Measurements from ENCODE around the gene DOK4. TPM values are rescaled to one million over a fixed set of nuclear protein-coding genes. Genes with fewer than 3 reads are reported as not detected.

Gene DOK4
- total RNA-seq, 4 donors from 2014 or later, result 2.2 to 3.6 (median 2.9) TPM

DNA sequence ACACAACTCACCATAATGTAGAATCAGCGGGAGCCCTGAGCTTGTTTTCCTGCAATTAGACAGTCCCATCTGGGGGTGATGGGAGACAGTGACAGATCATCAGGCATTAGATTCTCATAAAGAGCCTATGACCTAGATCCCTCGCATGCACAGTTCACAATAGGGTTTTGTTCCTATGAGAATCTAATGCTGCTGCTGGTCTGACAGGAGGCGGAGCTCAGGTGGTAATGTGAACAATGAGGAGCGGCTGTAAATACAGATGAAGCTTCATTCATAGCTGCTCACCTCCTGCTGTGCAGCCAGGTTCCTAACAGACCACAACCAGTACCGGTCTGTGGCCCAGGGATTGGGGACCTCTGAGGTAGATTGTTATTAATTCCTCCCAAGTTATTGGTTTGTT is 2.9 kb upstream of the DOK4 start:
- Histone ChIP-seq H3K27ac (no peak overlapping the region), H3K27me3 (no peaks in the 10 kb centered on the region), H3K4me3 (no peak overlapping the region), H3K9me3 (no peaks in the 10 kb centered on the region), H3K36me3 (no peaks in the 10 kb centered on the region), H3K4me1 (peaks cover 5 to 11% of the 10 kb centered on the region in 2 donors)
- TF ChIP-seq CTCF (IDR thresholded peaks at IDR 0.05 in 4 of 5, conservative IDR thresholded peaks at IDR 0.05 in 1 of 5) (no peak), POLR2A (IDR thresholded peaks at IDR 0.05) (no peak)
- intact Hi-C loops (cut with DNase I; ENCODE audit: low total_unique reads), result no loop called here
- in situ Hi-C loops (cut with MboI; ENCODE audit: low sequenced_read_pairs in 4 of 4), result no loop called here
- ATAC-seq (no peak), DNase-seq (no peak)

DNA sequence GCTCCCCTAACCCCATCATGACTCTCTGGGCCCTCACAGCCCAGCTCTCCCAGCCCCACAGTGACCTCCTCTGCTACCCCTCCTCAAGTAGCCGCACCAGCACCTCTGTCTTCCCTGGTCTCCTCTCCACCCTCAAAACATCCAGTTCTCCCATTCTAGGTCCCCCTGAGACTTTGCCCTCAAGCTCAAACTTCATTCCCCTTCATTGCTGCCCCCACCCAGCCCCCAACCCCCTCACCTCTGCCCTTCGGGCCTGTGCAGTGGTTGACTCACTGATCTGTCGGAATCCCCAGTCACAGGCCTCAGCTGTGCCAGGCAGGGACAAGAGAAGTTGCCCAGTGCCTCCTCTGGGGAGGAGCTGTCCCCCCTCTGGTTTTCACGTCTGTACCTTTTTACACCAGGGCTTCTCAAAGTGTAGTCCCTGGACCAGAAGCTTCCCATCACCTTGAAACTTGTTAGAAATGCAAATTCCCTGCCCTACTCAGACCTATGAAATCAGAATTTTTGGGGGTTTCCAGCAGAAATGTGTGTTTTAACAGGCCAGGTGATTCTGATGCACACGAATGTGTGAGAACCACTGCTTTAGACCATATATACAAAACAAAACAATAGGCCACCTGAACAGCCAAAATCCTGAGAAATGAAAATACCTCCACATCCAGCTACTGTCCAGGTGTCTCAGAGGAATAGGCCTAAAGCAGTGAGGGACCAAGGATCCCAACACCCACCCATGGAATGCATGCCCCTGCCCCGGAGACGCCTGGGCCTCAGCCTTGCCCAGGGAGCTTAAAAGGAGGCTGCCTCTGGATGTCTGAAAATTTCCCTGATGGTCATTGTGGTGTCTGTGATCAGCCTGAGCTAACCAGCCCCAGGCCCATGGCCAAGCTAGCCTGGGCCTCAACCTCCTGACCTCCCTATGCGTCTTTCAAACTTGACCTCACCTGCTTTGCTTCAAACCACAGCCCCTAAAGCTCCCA is 853 bp upstream of the DOK4 start:
- H3K9me3 ChIP-seq, result no peaks in the 10 kb centered on the region
- peaks cover 5 to 11% of the 10 kb centered on the region in 2 donors for H3K4me1 ChIP-seq
- H3K36me3 ChIP-seq, result no peaks in the 10 kb centered on the region
- ATAC-seq (no peak), DNase-seq (no peak)
- peak overlapping the region; percentile 45 to 61 (median 56) for H3K4me3 ChIP-seq
- no peaks in the 10 kb centered on the region for H3K27me3 ChIP-seq
- peak overlapping the region in 2 of 4 donors; percentile 21 to 32 for H3K27ac ChIP-seq
- intact Hi-C loops (cut with DNase I; ENCODE audit: low total_unique reads), result loop anchor here (1.0 kb wide), 1 partner anchor 49 kb away; the partner anchor contains the start of gene CCDC102A
- TF ChIP-seq CTCF (IDR thresholded peaks at IDR 0.05 in 4 of 5, conservative IDR thresholded peaks at IDR 0.05 in 1 of 5) (no peak), POLR2A (IDR thresholded peaks at IDR 0.05) (no peak)
- in situ Hi-C loops (cut with MboI; ENCODE audit: low sequenced_read_pairs in 4 of 4), result no loop called here

- no peak for DNase-seq
- H3K27ac ChIP-seq, result peak overlapping the region in 2 of 4 donors; percentile 6 to 38
- peaks cover 5 to 11% of the 10 kb centered on the region in 2 donors for H3K4me1 ChIP-seq
- H3K4me3 ChIP-seq, result peak overlapping the region; percentile 49 to 75 (median 60)
- in situ Hi-C loops (cut with MboI; ENCODE audit: low sequenced_read_pairs in 4 of 4) (no loop called here), intact Hi-C loops (cut with DNase I; ENCODE audit: low total_unique reads) (no loop called here)
- no peak for TF ChIP-seq CTCF (IDR thresholded peaks at IDR 0.05 in 4 of 5, conservative IDR thresholded peaks at IDR 0.05 in 1 of 5)
- no peak for TF ChIP-seq POLR2A (IDR thresholded peaks at IDR 0.05)
- H3K36me3 ChIP-seq, result no peaks in the 10 kb centered on the region
- no peaks in the 10 kb centered on the region for H3K9me3 ChIP-seq
- H3K27me3 ChIP-seq, result peaks cover 0 to 2% (median 0%) of the 10 kb centered on the region in 3 donors
- no peak for ATAC-seq
These were observed 990 bp downstream of the DOK4 start for GRCh38 chr16:57485091-57485915.

DNA sequence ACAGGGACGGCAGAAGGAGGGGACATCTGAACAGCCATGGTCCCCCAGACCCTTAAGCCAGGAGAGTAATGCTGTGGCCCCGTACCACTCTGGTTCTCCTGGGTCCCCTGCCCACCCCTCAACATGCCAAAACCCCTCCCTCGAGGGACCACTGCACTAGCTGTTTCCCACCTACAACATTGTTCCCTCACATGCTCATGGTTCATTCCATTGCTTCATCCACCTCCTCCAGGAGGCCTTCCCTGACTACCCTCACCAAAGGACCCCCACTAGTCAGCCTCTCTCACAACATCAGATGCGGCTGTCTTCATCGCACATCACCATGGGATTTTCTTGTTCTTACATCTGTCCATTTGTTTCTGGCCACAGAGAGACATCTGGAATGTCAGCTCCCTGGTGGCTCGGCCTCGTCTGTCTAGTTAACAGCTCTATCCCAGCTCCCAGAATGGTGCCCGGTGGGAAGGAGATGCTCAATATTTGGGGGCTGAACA is 1.7 kb downstream of the DOK4 start:
- intact Hi-C loops (cut with DNase I; ENCODE audit: low total_unique reads), result no loop called here
- H3K27ac ChIP-seq, result no peak overlapping the region
- no peak for DNase-seq

More for the DNA sequence above, 1.7 kb downstream of the DOK4 start:
- H3K36me3 ChIP-seq, result no peaks in the 10 kb centered on the region
- no peak overlapping the region for H3K4me3 ChIP-seq
- ATAC-seq, result no peak
- H3K4me1 ChIP-seq, result peaks cover 5 to 11% of the 10 kb centered on the region in 2 donors
- in situ Hi-C loops (cut with MboI; ENCODE audit: low sequenced_read_pairs in 4 of 4), result no loop called here
- TF ChIP-seq POLR2A (IDR thresholded peaks at IDR 0.05), result no peak
- no peak for TF ChIP-seq CTCF (IDR thresholded peaks at IDR 0.05 in 4 of 5, conservative IDR thresholded peaks at IDR 0.05 in 1 of 5)
- peaks cover 0 to 4% (median 0%) of the 10 kb centered on the region in 3 donors for H3K27me3 ChIP-seq
- no peaks in the 10 kb centered on the region for H3K9me3 ChIP-seq
